GM23338 (cell line): ENCODE data around the gene ANKRD44. TPM values are rescaled to one million over a fixed set of nuclear protein-coding genes. Genes with fewer than 3 reads are reported as not detected.

Experiments used
- ATAC-seq: fragments of 200-7000 bp; cut with Tn5 transposase; 3 replicates; pipeline ENCODE4 v1.9.1; 2020
- DNase-seq: peaks from one replicate; pipeline ENCODE4 v3.0.0-alpha.2; 2015; ENCODE audit warnings: low spot score
- H2AFZ ChIP-seq: fragments of 200-600 bp; sonication (generic); 2 replicates; pipeline ENCODE4 v1.8.0; 2016; ENCODE audit warnings: antibody characterized with exemption, mild to moderate bottlenecking, moderate library complexity
- H3F3A ChIP-seq: fragments of 200-600 bp; sonication (generic); replicated peaks from 2 replicates; pipeline ENCODE4 v1.8.0; 2017; ENCODE audit warnings: antibody characterized with exemption, mixed run types, low read depth
- H3K27ac ChIP-seq: fragments of 200-600 bp; sonication (generic); 2 replicates; pipeline ENCODE4 v1.6.1; 2016; ENCODE audit warnings: low read depth
- H3K27me3 ChIP-seq: fragments of 200-600 bp; sonication (generic); 2 replicates; pipeline ENCODE4 v1.8.0; 2016; ENCODE audit warnings: mild to moderate bottlenecking, mixed run types, moderate library complexity; ENCODE audit not compliant: insufficient read depth
- H3K36me3 ChIP-seq: fragments of 200-600 bp; sonication (generic); 2 replicates; pipeline ENCODE4 v1.8.0; 2016; ENCODE audit warnings: mild to moderate bottlenecking; ENCODE audit not compliant: insufficient read depth
- H3K4me1 ChIP-seq: fragments of 200-600 bp; sonication (generic); 2 replicates; pipeline ENCODE4 v1.8.0; 2016; ENCODE audit warnings: mild to moderate bottlenecking, moderate library complexity; ENCODE audit not compliant: insufficient read depth
- H3K4me2 ChIP-seq: fragments of 200-600 bp; sonication (generic); 2 replicates; pipeline ENCODE4 v1.7.1; 2017; ENCODE audit warnings: mixed run types
- H3K4me3 ChIP-seq: fragments of 200-600 bp; sonication (generic); 2 replicates; pipeline ENCODE4 v1.6.1; 2016; ENCODE audit warnings: mixed run types
- H3K79me2 ChIP-seq: fragments of 200-600 bp; sonication (generic); replicated peaks from 2 replicates; pipeline ENCODE4 v1.8.0; 2017; ENCODE audit warnings: mild to moderate bottlenecking; ENCODE audit not compliant: insufficient read depth
- H3K9me2 ChIP-seq: fragments of 200-600 bp; sonication (generic); 2 replicates; pipeline ENCODE4 v1.8.0; 2017; ENCODE audit not compliant: insufficient read depth
- H4K20me1 ChIP-seq: fragments of 200-600 bp; sonication (generic); replicated peaks from 2 replicates; pipeline ENCODE4 v1.8.0; 2017; ENCODE audit warnings: mild to moderate bottlenecking; ENCODE audit not compliant: insufficient read depth
- H3K27ac Mint-ChIP-seq: 2 replicates; pipeline ENCODE4 v1.8.0; 2020; ENCODE audit warnings: inconsistent platforms, mild to moderate bottlenecking, moderate library complexity, mixed read lengths
- H3K27me3 Mint-ChIP-seq: 3 replicates; pipeline ENCODE4 v1.8.0; 2022; ENCODE audit warnings: low read depth, mild to moderate bottlenecking, moderate library complexity, mixed read lengths, inconsistent platforms; ENCODE audit not compliant: insufficient read depth, poor library complexity
- H3K36me3 Mint-ChIP-seq: 3 replicates; pipeline ENCODE4 v1.8.0; 2021; ENCODE audit warnings: low read depth, mild to moderate bottlenecking, inconsistent platforms, moderate library complexity, mixed read lengths
- H3K4me1 Mint-ChIP-seq: 3 replicates; pipeline ENCODE4 v1.8.0; 2020; ENCODE audit warnings: mild to moderate bottlenecking, inconsistent platforms, mixed read lengths
- H3K4me3 Mint-ChIP-seq: 3 replicates; pipeline ENCODE4 v1.8.0; 2021; ENCODE audit warnings: moderate library complexity, mild to moderate bottlenecking, inconsistent platforms, mixed read lengths
- H3K9me3 Mint-ChIP-seq: 3 replicates; pipeline ENCODE4 v1.8.0; 2020; ENCODE audit warnings: moderate library complexity, mild to moderate bottlenecking, inconsistent platforms, mixed read lengths
- CREB1 ChIP-seq: fragments of 250-450 bp; sonication (Bioruptor Pico); IDR thresholded peaks from 2 replicates; pipeline ENCODE4 v1.5.0; 2020; ENCODE audit warnings: low read depth, mild to moderate bottlenecking, moderate library complexity
- CTCF ChIP-seq, 2 experiments: fragments of 200-600 bp in 1 of 2; sonication (generic) in 1 of 2; conservative IDR thresholded peaks; 2 replicates each; pipeline versions ENCODE4 v1.5.1 to v1.6.1; 2016 to 2017; ENCODE audit warnings: antibody characterized with exemption in 2 of 2, low read depth in 2 of 2, mild to moderate bottlenecking in 2 of 2, moderate library complexity in 1 of 2
- EZH2phosphoT487 ChIP-seq: fragments of 200-600 bp; sonication (generic); IDR thresholded peaks from one replicate; pipeline ENCODE4 v1.8.1; 2018; ENCODE audit warnings: antibody characterized with exemption; ENCODE audit not compliant: unreplicated experiment
- JUNB ChIP-seq: IDR thresholded peaks from one replicate; pipeline ENCODE4 v1.6.1; 2016; ENCODE audit warnings: antibody characterized with exemption; ENCODE audit not compliant: unreplicated experiment
- NANOG ChIP-seq: IDR thresholded peaks from 2 replicates; pipeline ENCODE4 v1.6.1; 2016; ENCODE audit warnings: antibody characterized with exemption, borderline replicate concordance
- POLR2AphosphoS5 ChIP-seq: IDR thresholded peaks from 2 replicates; pipeline ENCODE4 v1.6.1; 2016; ENCODE audit warnings: antibody characterized with exemption, low read depth
- ZNF114 ChIP-seq: fragments of 250-450 bp; sonication (Bioruptor Pico); IDR thresholded peaks from 2 replicates; pipeline ENCODE4 v1.5.0; 2020; ENCODE audit warnings: mild to moderate bottlenecking, moderate library complexity
- ZNF331 ChIP-seq: fragments of 250-450 bp; sonication (Bioruptor Pico); IDR thresholded peaks from 2 replicates; pipeline ENCODE4 v1.5.0; 2020; ENCODE audit warnings: low read depth, mild to moderate bottlenecking, moderate library complexity
- ZNF462 ChIP-seq: fragments of 250-450 bp; sonication (Bioruptor Pico); IDR thresholded peaks from 2 replicates; pipeline ENCODE4 v1.5.0; 2020; ENCODE audit warnings: mild to moderate bottlenecking, moderate library complexity
- polyA plus RNA-seq: library from polyadenylated mRNA; unstranded; fragments of >200 nt; fragmentation: Nextera tagmentation; extraction: Ambion mirVana; gene quantifications from 2 replicates; pipeline ENCODE4 v1.2.1, GENCODE V29; 2016
- total RNA-seq: library from RNA; depleted of rRNA; stranded (reverse); fragments of >200 nt; shearing (Covaris generic); gene quantifications from 2 replicates; pipeline ENCODE4 v1.2.3, GENCODE V29; 2014
- TF ChIP-seq, protein P1 (sequence below): IDR thresholded peaks from 2 replicates; pipeline ENCODE4 v1.6.1; 2016; ENCODE audit warnings: antibody characterized with exemption
- TF ChIP-seq, protein P2 (sequence below): IDR thresholded peaks from one replicate; pipeline ENCODE4 v1.6.1; 2018; ENCODE audit warnings: antibody characterized with exemption; ENCODE audit not compliant: unreplicated experiment

The ANKRD44 gene
- total and polyA plus RNA-seq, 2 experiments from 2014 or later = 0.44 to 0.56 TPM

DNA sequence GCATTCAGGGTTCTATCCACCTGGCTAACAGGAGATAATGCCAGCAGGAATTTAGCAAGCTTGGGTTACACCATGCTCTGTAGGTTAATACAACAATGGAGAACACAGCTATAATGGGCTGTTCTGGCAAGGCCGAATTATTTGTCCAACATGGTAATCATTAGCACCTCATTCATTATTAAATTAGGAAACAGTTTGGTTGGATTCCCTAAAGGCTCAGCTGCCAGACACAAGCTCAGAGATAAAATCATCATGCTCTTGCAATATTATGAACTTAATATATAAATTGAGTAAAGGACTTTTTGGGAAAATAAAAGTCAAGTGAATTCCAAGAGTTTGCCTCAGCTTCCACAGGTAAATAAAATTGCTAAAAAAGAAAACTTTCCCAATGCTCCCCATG lies 166.4 kb downstream of the ANKRD44 start:
- no peak overlapping the region for H3K4me3 ChIP-seq
- no peaks in the 10 kb centered on the region for H3K4me1 ChIP-seq
- H3K79me2 ChIP-seq = no peaks in the 10 kb centered on the region
- H3K36me3 ChIP-seq = no peaks in the 10 kb centered on the region
- H3K27ac Mint-ChIP-seq = no peak overlapping the region
- H3K27ac ChIP-seq = no peak overlapping the region
- no peaks in the 10 kb centered on the region for H3K36me3 Mint-ChIP-seq
- H3K9me3 Mint-ChIP-seq = no peaks in the 10 kb centered on the region
- H3K4me1 Mint-ChIP-seq = no peaks in the 10 kb centered on the region
- no peaks in the 10 kb centered on the region; the same call in 1 of the 2 replicates for H3K9me2 ChIP-seq
- H3F3A ChIP-seq = no peaks in the 10 kb centered on the region
- no peak overlapping the region for H3K4me3 Mint-ChIP-seq
- no peak overlapping the region for H2AFZ ChIP-seq
- no peaks in the 10 kb centered on the region for H3K27me3 Mint-ChIP-seq
- ATAC-seq (no peak), DNase-seq (no peak)
- no peaks in the 10 kb centered on the region for H3K27me3 ChIP-seq
- no peaks in the 10 kb centered on the region for H4K20me1 ChIP-seq
- no peak for TF ChIP-seq ZNF462
- TF ChIP-seq ZNF331 (CRISPR knock-in tag) = no peak
- TF ChIP-seq NANOG = no peak
- TF ChIP-seq CTCF (conservative IDR thresholded peaks at IDR 0.05; ENCODE audit: low read depth in 2 of 2) = no peak
- TF ChIP-seq, protein P1, sequence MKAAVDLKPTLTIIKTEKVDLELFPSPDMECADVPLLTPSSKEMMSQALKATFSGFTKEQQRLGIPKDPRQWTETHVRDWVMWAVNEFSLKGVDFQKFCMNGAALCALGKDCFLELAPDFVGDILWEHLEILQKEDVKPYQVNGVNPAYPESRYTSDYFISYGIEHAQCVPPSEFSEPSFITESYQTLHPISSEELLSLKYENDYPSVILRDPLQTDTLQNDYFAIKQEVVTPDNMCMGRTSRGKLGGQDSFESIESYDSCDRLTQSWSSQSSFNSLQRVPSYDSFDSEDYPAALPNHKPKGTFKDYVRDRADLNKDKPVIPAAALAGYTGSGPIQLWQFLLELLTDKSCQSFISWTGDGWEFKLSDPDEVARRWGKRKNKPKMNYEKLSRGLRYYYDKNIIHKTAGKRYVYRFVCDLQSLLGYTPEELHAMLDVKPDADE = no peak
- TF ChIP-seq EZH2phosphoT487 = no peak
- TF ChIP-seq POLR2AphosphoS5 = no peak
- TF ChIP-seq JUNB = no peak
- TF ChIP-seq, protein P2, sequence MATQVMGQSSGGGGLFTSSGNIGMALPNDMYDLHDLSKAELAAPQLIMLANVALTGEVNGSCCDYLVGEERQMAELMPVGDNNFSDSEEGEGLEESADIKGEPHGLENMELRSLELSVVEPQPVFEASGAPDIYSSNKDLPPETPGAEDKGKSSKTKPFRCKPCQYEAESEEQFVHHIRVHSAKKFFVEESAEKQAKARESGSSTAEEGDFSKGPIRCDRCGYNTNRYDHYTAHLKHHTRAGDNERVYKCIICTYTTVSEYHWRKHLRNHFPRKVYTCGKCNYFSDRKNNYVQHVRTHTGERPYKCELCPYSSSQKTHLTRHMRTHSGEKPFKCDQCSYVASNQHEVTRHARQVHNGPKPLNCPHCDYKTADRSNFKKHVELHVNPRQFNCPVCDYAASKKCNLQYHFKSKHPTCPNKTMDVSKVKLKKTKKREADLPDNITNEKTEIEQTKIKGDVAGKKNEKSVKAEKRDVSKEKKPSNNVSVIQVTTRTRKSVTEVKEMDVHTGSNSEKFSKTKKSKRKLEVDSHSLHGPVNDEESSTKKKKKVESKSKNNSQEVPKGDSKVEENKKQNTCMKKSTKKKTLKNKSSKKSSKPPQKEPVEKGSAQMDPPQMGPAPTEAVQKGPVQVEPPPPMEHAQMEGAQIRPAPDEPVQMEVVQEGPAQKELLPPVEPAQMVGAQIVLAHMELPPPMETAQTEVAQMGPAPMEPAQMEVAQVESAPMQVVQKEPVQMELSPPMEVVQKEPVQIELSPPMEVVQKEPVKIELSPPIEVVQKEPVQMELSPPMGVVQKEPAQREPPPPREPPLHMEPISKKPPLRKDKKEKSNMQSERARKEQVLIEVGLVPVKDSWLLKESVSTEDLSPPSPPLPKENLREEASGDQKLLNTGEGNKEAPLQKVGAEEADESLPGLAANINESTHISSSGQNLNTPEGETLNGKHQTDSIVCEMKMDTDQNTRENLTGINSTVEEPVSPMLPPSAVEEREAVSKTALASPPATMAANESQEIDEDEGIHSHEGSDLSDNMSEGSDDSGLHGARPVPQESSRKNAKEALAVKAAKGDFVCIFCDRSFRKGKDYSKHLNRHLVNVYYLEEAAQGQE = no peak
- TF ChIP-seq CREB1 (CRISPR knock-in tag) = no peak
- no peak for TF ChIP-seq ZNF114 (CRISPR knock-in tag)
- H3K4me2 ChIP-seq = no peak overlapping the region
